H1 (cell line): ENCODE results near the gene FLVCR2. TPM values are rescaled to one million over a fixed set of nuclear protein-coding genes. Genes with fewer than 3 reads are reported as not detected.

Source experiments
- ASH2L ChIP-seq: fragments of 200-600, 300-600 bp; sonication (generic); IDR thresholded peaks from one replicate; pipeline ENCODE4 v1.7.1; 2017; ENCODE audit warnings: low read length
- CHD2 ChIP-seq: IDR thresholded peaks from 2 replicates; pipeline ENCODE4 v1.6.1; 2012; ENCODE audit warnings: low read length, improper control_type of control experiment
- CHD7 ChIP-seq: fragments of 300-600 bp; sonication (generic); IDR thresholded peaks from 2 replicates; pipeline ENCODE4 v1.7.1; 2012; ENCODE audit warnings: low read length, moderate library complexity, mild to moderate bottlenecking, inconsistent platforms; ENCODE audit not compliant: insufficient replicate concordance
- EGR1 ChIP-seq: IDR thresholded peaks from 2 replicates; pipeline ENCODE4 v1.6.1; 2011; ENCODE audit warnings: low read depth, low read length, borderline replicate concordance
- EZH2 ChIP-seq: fragments of 200-600 bp; sonication (generic); IDR thresholded peaks from 2 replicates; pipeline ENCODE4 v1.7.1; 2012; ENCODE audit warnings: low read depth, mild to moderate bottlenecking, moderate library complexity, low read length, inconsistent platforms; ENCODE audit not compliant: severe bottlenecking
- JUN ChIP-seq: IDR thresholded peaks from 2 replicates; pipeline ENCODE4 v1.6.1; 2011; ENCODE audit warnings: low read depth, mild to moderate bottlenecking, improper control_type of control experiment, low read length
- MAX ChIP-seq: IDR thresholded peaks from 2 replicates; pipeline ENCODE4 v1.6.1; 2012; ENCODE audit warnings: inconsistent platforms
- POLR2AphosphoS5 ChIP-seq: IDR thresholded peaks from 2 replicates; pipeline ENCODE4 v1.6.1; 2011; ENCODE audit warnings: low read depth, low read length
- polyA plus RNA-seq, 7 experiments: library from polyadenylated mRNA; depleted of rRNA in 3 of 7; stranded (reverse) in 5 of 7; unstranded in 2 of 7; fragments of >200 nt in 5 of 7; fragments of 200-250 nt in 2 of 7; gene quantifications; 1 replicate in 5 of 7; 2 replicates in 1 of 7; 4 replicates in 1 of 7; pipeline versions ENCODE4 v1.2.1 to v1.2.3, GENCODE V29; 2011 to 2013; ENCODE audit warnings: missing spikeins in 2 of 7, mixed read lengths in 2 of 7
- total RNA-seq: library from RNA; stranded (reverse); fragmentation: NEBNext Ultra II Directional; extraction: Animal tissue kit (Norgen Biotek cat#: 25700); gene quantifications from 2 replicates; pipeline ENCODE4 v1.2.1, GENCODE V29; 2021
- TF ChIP-seq, protein P1 (sequence below): IDR thresholded peaks from 2 replicates; pipeline ENCODE4 v1.6.1; 2012; ENCODE audit warnings: low read length, inconsistent platforms

FLVCR2 gene
- total and polyA plus RNA-seq, 2 of the 8 experiments (the other 6 are each of a cell fraction or from before 2014, with no cell fraction given), result 7.1 to 8.2 TPM

DNA sequence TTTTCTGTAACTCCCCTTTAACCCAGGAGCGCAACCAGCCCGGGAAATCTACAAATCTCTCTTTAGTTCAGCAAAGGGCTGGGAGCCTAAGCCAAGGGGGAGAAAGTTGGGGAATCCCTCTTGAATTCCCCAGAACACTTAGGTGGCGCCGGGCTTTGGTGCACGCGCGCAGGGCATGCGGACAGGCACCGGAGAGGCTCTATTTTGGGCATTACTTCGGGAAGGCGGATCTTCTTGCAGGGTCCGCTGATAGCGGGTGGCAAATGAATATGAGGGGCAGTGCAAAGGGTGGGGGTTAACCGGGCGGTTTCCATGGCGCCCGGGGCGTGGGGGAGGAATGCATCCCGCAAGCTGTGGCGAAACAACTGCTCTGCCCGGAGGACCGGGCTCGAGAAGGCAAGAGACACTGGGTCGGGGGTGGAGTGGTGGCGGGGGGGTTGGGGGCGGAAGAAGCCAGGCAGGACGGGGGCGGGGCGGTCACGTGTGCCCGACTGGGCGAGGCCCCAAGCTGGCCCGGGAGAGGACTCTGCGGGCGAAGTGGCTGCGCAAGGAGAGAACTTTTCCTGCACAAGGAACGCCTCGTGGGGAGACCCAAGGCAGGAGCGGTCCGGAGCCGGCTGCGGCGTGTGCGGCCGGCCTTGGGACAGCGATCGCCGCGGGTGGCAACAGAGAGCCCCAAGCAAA lies at the start of gene FLVCR2 (continued):
- TF ChIP-seq CHD7 (no peak), EGR1 (no peak), CHD2 (no peak), POLR2AphosphoS5 (no peak), ASH2L (no peak), EZH2 (no peak), MAX (peak; percentile 35; the same call in 1 of the 2 replicates), JUN (no peak)
- TF ChIP-seq, protein P1, sequence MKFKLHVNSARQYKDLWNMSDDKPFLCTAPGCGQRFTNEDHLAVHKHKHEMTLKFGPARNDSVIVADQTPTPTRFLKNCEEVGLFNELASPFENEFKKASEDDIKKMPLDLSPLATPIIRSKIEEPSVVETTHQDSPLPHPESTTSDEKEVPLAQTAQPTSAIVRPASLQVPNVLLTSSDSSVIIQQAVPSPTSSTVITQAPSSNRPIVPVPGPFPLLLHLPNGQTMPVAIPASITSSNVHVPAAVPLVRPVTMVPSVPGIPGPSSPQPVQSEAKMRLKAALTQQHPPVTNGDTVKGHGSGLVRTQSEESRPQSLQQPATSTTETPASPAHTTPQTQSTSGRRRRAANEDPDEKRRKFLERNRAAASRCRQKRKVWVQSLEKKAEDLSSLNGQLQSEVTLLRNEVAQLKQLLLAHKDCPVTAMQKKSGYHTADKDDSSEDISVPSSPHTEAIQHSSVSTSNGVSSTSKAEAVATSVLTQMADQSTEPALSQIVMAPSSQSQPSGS, result no peak
